Peyer's patch (tissue), 4 donors: Measurements from ENCODE around the gene DOCK6. TPM values are rescaled to one million over a fixed set of nuclear protein-coding genes. Genes with fewer than 3 reads are reported as not detected.

Source experiments
- DNase-seq, 3 donors: peaks; one replicate each; pipeline ENCODE4 v3.0.0-alpha.2; 2017 to 2019
- H3K27ac ChIP-seq, 4 donors: fragments of 200-600 bp; sonication (generic); one replicate each; pipeline ENCODE4 v1.5.1; 2016 to 2019
- H3K27me3 ChIP-seq, 2 donors: fragments of 200-600 bp; sonication (generic); one replicate each; pipeline ENCODE4 v1.5.1; 2019
- H3K36me3 ChIP-seq, 3 donors: fragments of 200-600 bp; sonication (generic); one replicate each; pipeline ENCODE4 v1.5.1; 2016 to 2019
- H3K4me1 ChIP-seq, 4 donors: fragments of 200-600 bp; sonication (generic); one replicate each; pipeline ENCODE4 v1.5.1; 2016 to 2019
- H3K4me3 ChIP-seq, 4 donors: fragments of 200-600 bp; sonication (generic); 1 replicate in 3 of 4; 2 replicates in 1 of 4; pipeline ENCODE4 v1.5.1; 2016 to 2019; ENCODE audit warnings: mild to moderate bottlenecking in 1 of 4
- H3K9me3 ChIP-seq, 4 donors: fragments of 200-600 bp; sonication (generic); one replicate each; pipeline ENCODE4 v1.5.1; 2016 to 2019; ENCODE audit warnings: mild to moderate bottlenecking in 1 of 4
- CTCF ChIP-seq, 6 experiments: fragments of 450-650 bp in 4 of 6; fragments of 200-600 bp in 2 of 6; sonication (generic) in 1 of 6; IDR thresholded peaks; one replicate each; pipeline ENCODE4 v1.5.1; 2017 to 2019; ENCODE audit warnings: antibody characterized with exemption in 6 of 6, mild to moderate bottlenecking in 3 of 6, moderate library complexity in 1 of 6
- POLR2A ChIP-seq, 2 donors: fragments of 450-650 bp; IDR thresholded peaks; one replicate each; pipeline ENCODE4 v1.5.1; 2017; ENCODE audit warnings: antibody characterized with exemption in 2 of 2, mild to moderate bottlenecking in 2 of 2, moderate library complexity in 2 of 2
- total RNA-seq, 4 donors: library from RNA; depleted of rRNA; stranded (reverse); fragments of >200 nt; gene quantifications; one replicate each; pipeline ENCODE4 v1.1.0, GENCODE V29; 2016

The DOCK6 gene
- total RNA-seq, 4 donors from 2014 or later, result 66.4 to 194 (median 157) TPM

- Histone ChIP-seq H3K36me3 (no peaks in the 10 kb centered on the region), H3K27ac (no peak overlapping the region), H3K4me3 (no peak overlapping the region), H3K27me3 (no peaks in the 10 kb centered on the region), H3K9me3 (no peaks in the 10 kb centered on the region), H3K4me1 (peaks cover 0 to 5% (median 0%) of the 10 kb centered on the region in 4 donors)
- DNase-seq, result no peak
- TF ChIP-seq CTCF (IDR thresholded peaks at IDR 0.05) (no peak), POLR2A (IDR thresholded peaks at IDR 0.05) (no peak)
Measured at GRCh38 chr19:11291415-11291814, 29.1 kb upstream of the DOCK6 start.

DNA sequence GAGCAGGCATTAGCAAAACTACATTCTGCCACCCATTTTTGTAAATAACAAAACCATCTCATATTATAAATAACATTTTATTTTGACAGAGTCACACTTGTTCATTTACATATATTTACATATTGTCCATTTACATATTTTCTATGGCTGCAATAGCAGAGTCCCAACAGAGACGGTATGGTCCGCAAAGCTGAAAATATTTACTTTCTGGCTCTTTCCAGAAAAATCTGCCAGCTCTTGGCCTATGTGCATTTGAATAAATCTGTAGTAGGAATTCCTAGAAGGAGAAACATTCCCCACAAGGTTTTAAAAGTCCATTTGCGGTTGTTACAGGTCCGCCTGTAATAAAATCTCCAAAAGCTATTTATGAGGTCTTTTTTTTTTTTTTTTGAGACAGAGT is 27.9 kb upstream of the DOCK6 start:
- H3K27ac ChIP-seq, result no peak overlapping the region
- H3K4me1 ChIP-seq, result peaks cover 0 to 5% (median 0%) of the 10 kb centered on the region in 4 donors
- no peaks in the 10 kb centered on the region for H3K36me3 ChIP-seq
- H3K9me3 ChIP-seq, result no peaks in the 10 kb centered on the region
- TF ChIP-seq CTCF (IDR thresholded peaks at IDR 0.05) (no peak), POLR2A (IDR thresholded peaks at IDR 0.05) (no peak)
- no peak overlapping the region for H3K4me3 ChIP-seq
- H3K27me3 ChIP-seq, result no peaks in the 10 kb centered on the region
- DNase-seq, result no peak

DNA sequence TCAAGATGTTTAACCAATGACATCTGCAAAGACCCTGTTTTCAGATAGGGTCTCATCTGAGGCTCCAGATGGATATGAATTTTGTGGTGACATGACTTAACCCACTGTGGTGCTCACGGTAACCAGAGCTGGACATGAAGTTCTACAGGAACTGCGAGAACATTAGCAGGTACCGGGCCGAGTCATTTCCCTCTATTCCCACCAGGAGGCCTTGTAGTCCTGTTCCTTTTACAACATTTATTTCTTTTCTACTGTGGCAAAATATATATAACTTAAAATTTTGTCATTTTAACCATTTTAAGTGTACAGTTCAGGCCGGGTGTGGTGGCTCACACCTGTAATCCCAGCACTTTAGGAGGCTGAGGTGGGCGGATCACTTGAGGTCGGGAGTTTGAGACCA is 26.0 kb upstream of the DOCK6 start:
- Histone ChIP-seq H3K9me3 (no peaks in the 10 kb centered on the region), H3K36me3 (no peaks in the 10 kb centered on the region), H3K4me3 (no peak overlapping the region), H3K4me1 (no peaks in the 10 kb centered on the region), H3K27me3 (no peaks in the 10 kb centered on the region), H3K27ac (no peak overlapping the region)
- DNase-seq, result no peak
- peak in 4 of 6 experiments; percentile 22 to 38 (median 31) for TF ChIP-seq CTCF (IDR thresholded peaks at IDR 0.05)
- no peak for TF ChIP-seq POLR2A (IDR thresholded peaks at IDR 0.05)

GRCh38 chr19:11286312-11286974 is 24.1 kb upstream of the DOCK6 start:
- Histone ChIP-seq H3K36me3 (no peaks in the 10 kb centered on the region), H3K4me1 (no peaks in the 10 kb centered on the region), H3K27ac (no peak overlapping the region), H3K4me3 (no peak overlapping the region), H3K27me3 (no peaks in the 10 kb centered on the region), H3K9me3 (no peaks in the 10 kb centered on the region)
- TF ChIP-seq POLR2A (IDR thresholded peaks at IDR 0.05) (no peak), CTCF (IDR thresholded peaks at IDR 0.05) (peak in 2 of 6 experiments; percentile 24 to 26)
- DNase-seq, result no peak

- Histone ChIP-seq H3K27ac (no peak overlapping the region), H3K27me3 (no peaks in the 10 kb centered on the region), H3K36me3 (no peaks in the 10 kb centered on the region), H3K4me1 (no peaks in the 10 kb centered on the region), H3K9me3 (no peaks in the 10 kb centered on the region), H3K4me3 (no peak overlapping the region)
- TF ChIP-seq CTCF (IDR thresholded peaks at IDR 0.05) (no peak), POLR2A (IDR thresholded peaks at IDR 0.05) (no peak)
- DNase-seq, result no peak
Measured at GRCh38 chr19:11284515-11284914, 22.2 kb upstream of the DOCK6 start.
